ENCODE data around the gene PCBD1. TPM values are rescaled to one million over a fixed set of nuclear protein-coding genes. Genes with fewer than 3 reads are reported as not detected.

PCBD1 gene
- polyA plus RNA-seq, 2 of the 4 experiments (the other 2 are of a cell fraction) = 169 to 211 TPM

GRCh38 chr10:70850097-70850496, 38.3 kb downstream of the PCBD1 start:
- ATAC-seq = no peak
- no peak for DNase-seq (ENCODE audit: low read depth in 1 of 2, low spot score in 1 of 2)
- 81% methylated on average over 3 of the region's 3 CpGs for WGBS (ENCODE audit: missing lambda C conversion rate)
- H3K4me2 ChIP-seq = no peak overlapping the region
- no peaks in the 10 kb centered on the region for H3K9me3 ChIP-seq
- H3K27ac ChIP-seq = no peak overlapping the region
- no peak for TF ChIP-seq MYC (IDR thresholded peaks at IDR 0.05; ENCODE audit: borderline replicate concordance, low read length)
- no peak for TF ChIP-seq CTCF (IDR thresholded peaks at IDR 0.05)
- TF ChIP-seq CEBPB (IDR thresholded peaks at IDR 0.05) = no peak
- no peak for TF ChIP-seq FOSB (CRISPR knock-in tag; IDR thresholded peaks at IDR 0.05)
- no peak for TF ChIP-seq ELK1 (IDR thresholded peaks at IDR 0.05; ENCODE audit: low read depth, low read length)
- no peak for TF ChIP-seq RFX5 (IDR thresholded peaks at IDR 0.05)
- H3K4me3 ChIP-seq = no peak overlapping the region
- ChIA-PET CTCF (interaction anchor here (0.9 to 1.5 kb wide), 2 partner anchors 29 to 54 kb away, joined by 4 read pairs; no protein-coding TSS in a partner anchor), POLR2A (interaction anchor here (0.9 kb wide), 1 partner anchor 34 kb away, joined by 4 read pairs; no protein-coding TSS in a partner anchor)
- H3K4me1 ChIP-seq = peaks cover 16% of the 10 kb centered on the region; the same call in 2 of the 3 replicates
- no peak for FAIRE-seq

GRCh38 chr10:70849582-70850016, 38.8 kb downstream of the PCBD1 start:
- DNase-seq (ENCODE audit: low read depth in 1 of 2, low spot score in 1 of 2) = peak in 1 of 2 experiments; percentile 6

More at GRCh38 chr10:70849582-70850016, 38.8 kb downstream of the PCBD1 start:
- peak in 1 of 2 experiments; percentile 52; a peak in 3 of 6 replicates for ATAC-seq
- ChIA-PET CTCF (no interaction called here), POLR2A (interaction anchor here (0.7 to 0.9 kb wide), 2 partner anchors 33 to 38 kb away, joined by 3 to 4 read pairs; no protein-coding TSS in a partner anchor)
- no peak overlapping the region for H3K4me2 ChIP-seq
- TF ChIP-seq HMGXB4 (CRISPR knock-in tag; IDR thresholded peaks at IDR 0.05; ENCODE audit: borderline replicate concordance) (no peak), HOXB5 (CRISPR knock-in tag; IDR thresholded peaks at IDR 0.05) (no peak), NPAS2 (CRISPR knock-in tag; IDR thresholded peaks at IDR 0.05; ENCODE audit: borderline replicate concordance) (no peak), RFX5 (IDR thresholded peaks at IDR 0.05) (no peak), HDAC2 (IDR thresholded peaks at IDR 0.05) (no peak), CEBPB (IDR thresholded peaks at IDR 0.05) (no peak), JUN (IDR thresholded peaks at IDR 0.05) (no peak), FOSL2 (IDR thresholded peaks at IDR 0.05) (no peak), FOSL2 (CRISPR knock-in tag; IDR thresholded peaks at IDR 0.05) (no peak), ESRRA (IDR thresholded peaks at IDR 0.05; ENCODE audit: borderline replicate concordance, low read length) (no peak), CBX8 (IDR thresholded peaks at IDR 0.05) (no peak), CHD4 (IDR thresholded peaks at IDR 0.05; ENCODE audit: borderline replicate concordance) (no peak), MYC (IDR thresholded peaks at IDR 0.05; ENCODE audit: borderline replicate concordance, low read length) (no peak), RCOR1 (IDR thresholded peaks at IDR 0.05; ENCODE audit: low read depth, low read length) (no peak), FOSB (CRISPR knock-in tag; IDR thresholded peaks at IDR 0.05) (no peak), RARB (CRISPR knock-in tag; IDR thresholded peaks at IDR 0.05) (no peak), CTCF (IDR thresholded peaks at IDR 0.05) (no peak), ELK1 (IDR thresholded peaks at IDR 0.05; ENCODE audit: low read depth, low read length) (no peak), EP300 (IDR thresholded peaks at IDR 0.05) (no peak)
- peaks cover 16% of the 10 kb centered on the region; the same call in 2 of the 3 replicates for H3K4me1 ChIP-seq
- no peak overlapping the region for H3K27ac ChIP-seq
- WGBS (ENCODE audit: missing lambda C conversion rate) = 35% methylated on average over 2 of the region's 2 CpGs
- H3K9me3 ChIP-seq = no peaks in the 10 kb centered on the region
- no peak overlapping the region for H3K4me3 ChIP-seq
- no peak for FAIRE-seq
